Measurements from ENCODE around the gene SH2D4B. TPM values are rescaled to one million over a fixed set of nuclear protein-coding genes. Genes with fewer than 3 reads are reported as not detected.

The SH2D4B gene
- total RNA-seq, 1 experiment from 2014 or later, result 0.07 TPM

DNA sequence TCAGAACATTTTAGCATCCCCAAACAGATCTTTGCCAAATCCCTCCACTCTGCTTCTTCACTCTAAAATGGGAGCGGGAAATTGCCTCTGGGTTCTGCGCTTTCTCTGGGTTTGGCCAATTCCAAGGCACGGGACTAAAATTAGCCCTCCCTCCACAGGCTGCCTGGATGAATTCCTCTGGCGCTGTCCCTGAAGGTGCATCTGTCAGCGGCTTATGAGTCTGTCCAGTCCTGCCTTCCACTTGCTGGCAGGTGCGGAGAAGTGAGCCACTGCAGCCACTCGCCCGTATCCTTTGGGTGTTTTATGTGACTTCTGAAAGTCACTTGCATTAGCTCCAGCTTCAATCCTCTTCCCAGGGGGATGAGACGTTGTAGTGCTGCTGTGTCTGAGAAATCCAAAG is 121.6 kb downstream of the SH2D4B start:
- Mint-ChIP-seq H3K4me1 (peaks cover 9 to 12% of the 10 kb centered on the region in 2 experiments; a peak in 3 of 4 replicates), H3K9me3 (peaks cover 0 to 1% of the 10 kb centered on the region in 2 experiments; a peak in 1 of 5 replicates), H3K4me3 (no peak overlapping the region), H3K27ac (no peak overlapping the region), H3K36me3 (ENCODE audit: insufficient read depth in 1 of 3, low read depth in 3 of 3) (no peaks in the 10 kb centered on the region), H3K27me3 (ENCODE audit: low read depth) (no peaks in the 10 kb centered on the region; the same call in 1 of the 2 replicates)
- 0 out of 2 replicates have a peak, but pooled peaks cover 2% of the 10 kb centered on the region for H3K4me1 ChIP-seq (ENCODE audit: insufficient read depth, low read length)
- no peak overlapping the region for H3T11ph ChIP-seq (ENCODE audit: low read length)
- no peak overlapping the region for H2BK12ac ChIP-seq (ENCODE audit: insufficient read length, low read depth, low read length)
- peaks cover 11% of the 10 kb centered on the region for H3K9me3 ChIP-seq (ENCODE audit: control insufficient read depth, low read depth, low read length)
- H2BK120ac ChIP-seq (ENCODE audit: low read depth, low read length, poor library complexity, severe bottlenecking), result no peak overlapping the region
- no peak overlapping the region for H3K18ac ChIP-seq (ENCODE audit: insufficient read length, low read depth, low read length)
- no peaks in the 10 kb centered on the region for H3K23me2 ChIP-seq (ENCODE audit: insufficient read length, low read depth, low read length, poor library complexity, severe bottlenecking)
- H4K5ac ChIP-seq (ENCODE audit: insufficient read length, low read depth, low read length), result no peak overlapping the region
- WGBS (ENCODE audit: extremely low coverage, insufficient read length, low lambda C conversion rate), result no CpG with 5 or more reads among the region's 9 CpGs
- no peak overlapping the region for H3K4me2 ChIP-seq (ENCODE audit: insufficient read depth, insufficient read length, low read length)
- H3K79me2 ChIP-seq (ENCODE audit: insufficient read depth, low read length), result no peaks in the 10 kb centered on the region
- no peak overlapping the region for H3K4ac ChIP-seq (ENCODE audit: low read depth, low read length)
- H3K79me1 ChIP-seq (ENCODE audit: insufficient read depth, low read depth, low read length, poor library complexity, severe bottlenecking), result no peaks in the 10 kb centered on the region
- no peaks in the 10 kb centered on the region for H3K27me3 ChIP-seq (ENCODE audit: insufficient read depth, low read length)
- no peak overlapping the region for H2AK5ac ChIP-seq (ENCODE audit: insufficient read length, low read length)
- no peak for DNase-seq
- H2AFZ ChIP-seq (ENCODE audit: low read length), result no peak overlapping the region
- no peak overlapping the region for H3K9ac ChIP-seq (ENCODE audit: extremely low read depth, insufficient read length, low read length)
- H3K14ac ChIP-seq (ENCODE audit: insufficient read depth, low read length), result no peak overlapping the region
- no peak overlapping the region for H2BK20ac ChIP-seq (ENCODE audit: low read depth, low read length, poor library complexity, severe bottlenecking)
- no peaks in the 10 kb centered on the region for H4K20me1 ChIP-seq (ENCODE audit: control insufficient read depth, insufficient read depth, insufficient read length)
- no peak overlapping the region for H3K27ac ChIP-seq (ENCODE audit: insufficient read length, low read depth, low read length)
- H3K23ac ChIP-seq (ENCODE audit: insufficient read length, low read depth, low read length), result no peak overlapping the region
- no peak overlapping the region for H2BK5ac ChIP-seq (ENCODE audit: insufficient read length, low read length)
- no peak overlapping the region for H4K8ac ChIP-seq (replicated peaks; ENCODE audit: insufficient read length, low read depth, low read length)
- H2BK15ac ChIP-seq (ENCODE audit: low read depth, low read length), result no peak overlapping the region
- H4K91ac ChIP-seq (ENCODE audit: insufficient read length, low read depth, low read length), result no peak overlapping the region
- H3K56ac ChIP-seq (ENCODE audit: insufficient read length, low read depth, low read length), result no peak overlapping the region
- TF ChIP-seq, protein P1, sequence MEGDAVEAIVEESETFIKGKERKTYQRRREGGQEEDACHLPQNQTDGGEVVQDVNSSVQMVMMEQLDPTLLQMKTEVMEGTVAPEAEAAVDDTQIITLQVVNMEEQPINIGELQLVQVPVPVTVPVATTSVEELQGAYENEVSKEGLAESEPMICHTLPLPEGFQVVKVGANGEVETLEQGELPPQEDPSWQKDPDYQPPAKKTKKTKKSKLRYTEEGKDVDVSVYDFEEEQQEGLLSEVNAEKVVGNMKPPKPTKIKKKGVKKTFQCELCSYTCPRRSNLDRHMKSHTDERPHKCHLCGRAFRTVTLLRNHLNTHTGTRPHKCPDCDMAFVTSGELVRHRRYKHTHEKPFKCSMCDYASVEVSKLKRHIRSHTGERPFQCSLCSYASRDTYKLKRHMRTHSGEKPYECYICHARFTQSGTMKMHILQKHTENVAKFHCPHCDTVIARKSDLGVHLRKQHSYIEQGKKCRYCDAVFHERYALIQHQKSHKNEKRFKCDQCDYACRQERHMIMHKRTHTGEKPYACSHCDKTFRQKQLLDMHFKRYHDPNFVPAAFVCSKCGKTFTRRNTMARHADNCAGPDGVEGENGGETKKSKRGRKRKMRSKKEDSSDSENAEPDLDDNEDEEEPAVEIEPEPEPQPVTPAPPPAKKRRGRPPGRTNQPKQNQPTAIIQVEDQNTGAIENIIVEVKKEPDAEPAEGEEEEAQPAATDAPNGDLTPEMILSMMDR (conservative IDR thresholded peaks at IDR 0.05), result no peak
